Left renal cortex interstitium (tissue), 4 donors: Measurements from ENCODE around the gene ZFC3H1. TPM values are rescaled to one million over a fixed set of nuclear protein-coding genes. Genes with fewer than 3 reads are reported as not detected.
"Not testable (repeated sequence)": the region's sequence is repeated elsewhere in the genome, so short reads cannot be mapped to it uniquely, and the experiment has no call there.

Source experiments
- DNase-seq, 4 donors: peaks; one replicate each; pipeline ENCODE4 v3.0.0-alpha.2; 2013; ENCODE audit warnings: low read depth in 4 of 4, low spot score in 2 of 4, missing footprints in 1 of 4
- polyA plus RNA-seq, 4 donors: library from polyadenylated mRNA; unstranded; fragments of 120-200 nt; gene quantifications; one replicate each; pipeline ENCODE4 v1.2.1, GENCODE V29; 2013; ENCODE audit not compliant: insufficient read length in 4 of 4

Gene ZFC3H1, protein sequence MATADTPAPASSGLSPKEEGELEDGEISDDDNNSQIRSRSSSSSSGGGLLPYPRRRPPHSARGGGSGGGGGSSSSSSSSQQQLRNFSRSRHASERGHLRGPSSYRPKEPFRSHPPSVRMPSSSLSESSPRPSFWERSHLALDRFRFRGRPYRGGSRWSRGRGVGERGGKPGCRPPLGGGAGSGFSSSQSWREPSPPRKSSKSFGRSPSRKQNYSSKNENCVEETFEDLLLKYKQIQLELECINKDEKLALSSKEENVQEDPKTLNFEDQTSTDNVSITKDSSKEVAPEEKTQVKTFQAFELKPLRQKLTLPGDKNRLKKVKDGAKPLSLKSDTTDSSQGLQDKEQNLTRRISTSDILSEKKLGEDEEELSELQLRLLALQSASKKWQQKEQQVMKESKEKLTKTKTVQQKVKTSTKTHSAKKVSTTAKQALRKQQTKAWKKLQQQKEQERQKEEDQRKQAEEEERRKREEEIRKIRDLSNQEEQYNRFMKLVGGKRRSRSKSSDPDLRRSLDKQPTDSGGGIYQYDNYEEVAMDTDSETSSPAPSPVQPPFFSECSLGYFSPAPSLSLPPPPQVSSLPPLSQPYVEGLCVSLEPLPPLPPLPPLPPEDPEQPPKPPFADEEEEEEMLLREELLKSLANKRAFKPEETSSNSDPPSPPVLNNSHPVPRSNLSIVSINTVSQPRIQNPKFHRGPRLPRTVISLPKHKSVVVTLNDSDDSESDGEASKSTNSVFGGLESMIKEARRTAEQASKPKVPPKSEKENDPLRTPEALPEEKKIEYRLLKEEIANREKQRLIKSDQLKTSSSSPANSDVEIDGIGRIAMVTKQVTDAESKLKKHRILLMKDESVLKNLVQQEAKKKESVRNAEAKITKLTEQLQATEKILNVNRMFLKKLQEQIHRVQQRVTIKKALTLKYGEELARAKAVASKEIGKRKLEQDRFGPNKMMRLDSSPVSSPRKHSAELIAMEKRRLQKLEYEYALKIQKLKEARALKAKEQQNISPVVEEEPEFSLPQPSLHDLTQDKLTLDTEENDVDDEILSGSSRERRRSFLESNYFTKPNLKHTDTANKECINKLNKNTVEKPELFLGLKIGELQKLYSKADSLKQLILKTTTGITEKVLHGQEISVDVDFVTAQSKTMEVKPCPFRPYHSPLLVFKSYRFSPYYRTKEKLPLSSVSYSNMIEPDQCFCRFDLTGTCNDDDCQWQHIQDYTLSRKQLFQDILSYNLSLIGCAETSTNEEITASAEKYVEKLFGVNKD (N-terminal part only)
- 10 to 100 TPM; 43.3 to 97.1 (median 62.1) TPM for polyA plus RNA-seq

DNA sequence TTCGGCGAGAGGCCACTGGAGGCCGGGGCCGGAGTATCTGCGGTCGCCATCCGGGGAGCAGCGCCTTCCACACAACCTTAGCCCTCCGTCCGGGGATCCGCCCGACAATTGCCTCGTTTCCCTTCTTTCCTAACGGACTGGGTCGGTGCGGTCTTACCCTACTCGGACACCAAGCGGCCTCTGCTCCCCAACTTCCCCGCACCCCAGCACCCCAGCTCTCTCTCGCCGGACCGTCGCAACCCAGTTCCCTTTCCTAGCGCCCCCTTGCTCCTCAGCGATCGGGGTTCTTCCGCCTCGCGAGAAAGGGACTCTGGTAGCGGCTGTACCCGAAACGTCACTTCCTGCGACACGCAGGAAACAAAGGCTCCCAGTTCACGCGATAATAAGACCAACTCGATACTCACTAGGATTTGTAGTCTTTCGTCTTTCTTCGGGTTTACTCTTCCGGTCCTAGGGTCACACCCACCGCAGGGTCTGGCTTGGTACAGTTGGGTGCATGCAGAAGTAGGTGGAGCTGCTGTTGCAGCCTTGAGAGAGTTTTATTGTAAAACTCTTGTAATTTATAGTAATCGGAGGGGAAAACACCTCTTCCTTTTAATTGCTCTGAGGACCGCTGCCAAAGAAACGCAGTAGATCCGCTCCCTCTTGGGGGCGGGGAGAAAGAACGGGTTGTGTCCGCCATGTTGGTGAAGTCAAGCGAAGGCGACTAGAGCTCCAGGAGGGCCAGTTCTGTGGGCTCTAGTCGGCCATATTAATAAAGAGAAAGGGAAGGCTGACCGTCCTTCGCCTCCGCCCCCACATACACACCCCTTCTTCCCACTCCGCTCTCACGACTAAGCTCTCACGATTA is at the start of gene ZFC3H1, which contains the start of gene THAP2:
Gene ZFC3H1, minus strand, starts transcription at position 288 of the 850 bp plus-strand sequence. Its CDS starts 238 bp downstream, at position 50.
Gene THAP2, plus strand, starts transcription at position 741 of the 850 bp plus-strand sequence. CDS start 209 bp downstream, outside the sequence.
- DNase-seq, result peak; percentile 94 to 100 (median 98)

- DNase-seq, result no peak
Measured at GRCh38 chr12:71710276-71711125, 46.9 kb upstream of the ZFC3H1 start.

DNA sequence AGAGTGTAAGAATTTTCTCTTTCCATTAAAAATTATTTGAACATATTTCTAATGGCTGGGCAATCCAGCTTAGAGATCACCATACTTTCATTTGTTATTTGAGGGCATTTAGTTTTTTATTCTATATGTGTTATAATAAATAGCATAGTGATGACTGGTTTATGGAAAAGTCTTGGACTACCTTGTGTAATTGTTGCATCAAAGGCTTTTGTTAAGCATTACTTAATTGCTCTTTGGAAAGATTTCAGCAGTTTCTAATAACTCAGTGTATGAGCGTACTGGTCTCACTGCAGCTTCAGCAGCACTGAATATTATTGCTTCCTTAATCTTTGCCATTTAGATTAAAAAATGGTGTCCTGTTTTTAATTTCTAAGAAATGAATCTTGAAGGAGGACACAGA is 45.0 kb upstream of the ZFC3H1 start:
- no peak for DNase-seq

DNA sequence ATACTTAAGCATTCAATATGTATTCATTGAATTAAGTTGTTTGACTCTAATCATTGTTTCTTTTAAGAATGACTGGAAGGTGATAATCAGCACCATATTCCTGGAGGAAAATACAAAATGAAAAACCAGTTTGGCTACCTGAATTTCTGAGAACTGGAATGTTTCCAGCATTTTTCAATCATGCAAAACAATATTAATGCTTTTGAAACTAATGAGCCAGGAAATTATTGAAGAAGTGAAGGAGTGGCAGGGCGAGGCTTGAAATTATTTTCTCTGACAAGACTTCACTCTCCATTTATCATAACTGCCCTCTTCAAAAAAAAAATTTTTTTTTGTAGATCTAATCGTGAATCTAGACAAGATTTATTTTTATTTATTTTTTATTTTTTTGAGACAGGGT is 41.3 kb upstream of the ZFC3H1 start:
- no peak for DNase-seq

DNA sequence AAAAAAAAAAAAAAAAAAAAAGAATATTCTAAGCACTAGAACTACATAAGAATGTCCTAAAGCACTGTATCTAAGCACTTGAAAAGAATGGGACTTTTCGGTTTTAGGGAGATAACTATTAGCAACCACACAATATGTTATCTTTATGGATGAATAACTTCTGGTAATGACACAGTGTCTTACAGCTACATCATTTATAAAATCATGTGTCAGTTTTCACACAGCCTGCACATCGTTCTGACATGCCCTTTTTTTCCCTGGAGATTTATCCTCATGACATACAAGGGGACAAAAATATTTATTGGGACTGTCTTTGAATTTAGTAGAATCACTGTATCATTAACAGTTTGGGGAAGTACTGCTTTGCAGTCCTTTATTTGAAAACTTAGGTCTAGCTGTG is 39.6 kb upstream of the ZFC3H1 start:
- DNase-seq, result no peak

DNA sequence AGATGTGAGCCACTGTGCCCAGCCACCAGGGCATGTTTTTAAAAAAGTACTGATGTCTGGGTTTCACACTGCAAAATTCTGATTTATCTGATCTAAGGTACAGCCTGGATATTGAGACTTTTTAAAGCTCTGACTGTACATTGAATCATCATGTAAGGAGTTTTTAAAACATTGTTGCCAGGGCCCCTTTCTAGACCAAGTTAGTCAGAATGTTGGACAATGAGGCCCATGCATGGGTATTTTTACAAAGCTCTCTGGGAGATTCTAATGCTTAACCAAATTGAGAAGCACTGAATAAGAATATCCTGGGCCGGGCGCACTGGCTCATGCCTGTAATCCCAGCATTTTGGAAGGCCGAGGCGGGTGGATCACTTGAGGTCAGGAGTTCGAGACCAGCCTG is 38.9 kb upstream of the ZFC3H1 start:
- no peak for DNase-seq

DNA sequence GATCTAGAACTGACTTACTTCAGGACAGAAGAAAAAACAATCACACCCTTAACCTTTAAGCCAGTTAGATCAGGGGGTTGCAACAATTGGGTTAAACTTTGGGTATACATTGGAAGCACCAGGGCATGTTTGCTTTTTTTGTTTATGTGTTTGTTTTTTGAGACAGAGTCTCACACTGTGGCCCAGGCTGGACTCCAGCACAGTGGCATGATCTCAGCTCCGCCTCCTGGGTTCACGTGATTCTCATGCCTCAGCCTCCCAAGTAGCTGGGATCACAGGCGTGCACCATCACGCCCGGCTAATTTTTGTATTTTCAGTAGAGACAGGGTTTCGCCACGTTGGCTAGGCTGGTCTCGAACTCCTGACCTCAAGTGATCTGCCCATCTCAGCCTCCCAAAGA is 38.5 kb upstream of the ZFC3H1 start:
- not testable (repeated sequence) for DNase-seq

GRCh38 chr12:71695782-71696181 is 32.1 kb upstream of the ZFC3H1 start:
- DNase-seq, result no peak

DNA sequence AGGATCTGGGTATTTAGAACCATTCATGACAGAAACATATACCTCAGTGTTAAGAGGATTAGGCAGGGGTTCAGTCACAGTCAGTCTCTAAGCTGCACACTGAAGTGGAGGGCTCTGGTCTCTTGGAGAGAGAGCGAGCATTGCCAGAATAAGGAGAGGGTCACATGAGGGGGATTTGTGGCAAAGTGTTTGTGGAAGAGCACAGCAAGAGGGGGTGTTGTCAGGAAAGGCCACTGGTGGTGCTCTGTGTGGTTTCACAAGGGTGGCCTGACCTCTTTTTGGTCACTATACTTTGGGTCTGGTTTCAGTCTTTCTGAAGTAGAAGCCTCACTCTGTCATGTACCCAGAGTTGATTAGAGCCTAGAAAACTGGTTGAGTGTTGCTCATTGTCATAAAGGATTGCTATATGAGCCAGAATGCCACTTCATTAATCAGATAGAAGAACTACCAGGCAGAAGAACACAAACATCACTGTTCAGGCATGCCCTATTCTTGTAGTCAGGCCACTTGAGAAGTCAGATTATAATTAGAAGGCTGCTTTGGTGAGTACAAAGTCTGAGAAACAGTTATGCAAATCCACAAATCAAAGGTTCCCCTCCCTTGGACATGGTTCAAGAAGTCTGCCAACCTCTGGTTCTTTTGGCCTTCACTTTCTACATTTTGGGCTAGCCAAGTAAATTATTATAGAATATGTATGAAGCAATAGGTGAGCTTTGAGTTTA is 30.6 kb upstream of the ZFC3H1 start:
- no peak for DNase-seq

- DNase-seq, result not testable (repeated sequence)
Measured at GRCh38 chr12:71693651-71694050, 30.0 kb upstream of the ZFC3H1 start.

DNA sequence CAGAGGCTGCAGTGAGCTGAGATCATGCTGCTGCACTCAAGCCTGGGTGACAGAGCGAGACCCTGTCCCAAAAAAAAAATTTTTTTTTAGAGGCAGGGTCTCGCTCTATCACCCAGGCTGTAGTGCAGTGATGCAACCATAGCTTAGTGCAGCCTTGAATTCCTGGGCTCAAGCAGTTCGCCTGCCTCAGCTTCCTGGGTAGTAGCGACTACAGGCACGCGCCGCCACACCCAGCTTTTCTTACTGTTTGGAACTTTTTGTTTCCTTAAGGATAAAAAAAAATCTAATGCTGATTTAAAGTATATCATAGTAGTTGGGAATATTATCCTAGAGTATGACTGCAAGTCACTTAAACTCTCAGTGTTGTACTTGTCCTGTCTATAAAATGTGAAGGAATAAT is 29.5 kb upstream of the ZFC3H1 start:
- no peak for DNase-seq

GRCh38 chr12:71691504-71692129 is 28.0 kb upstream of the ZFC3H1 start:
- no peak for DNase-seq

- no peak for DNase-seq
Measured at GRCh38 chr12:71688961-71689570, 25.4 kb upstream of the ZFC3H1 start.

GRCh38 chr12:71687172-71687571 is 23.5 kb upstream of the ZFC3H1 start:
- DNase-seq, result not testable (repeated sequence)

DNA sequence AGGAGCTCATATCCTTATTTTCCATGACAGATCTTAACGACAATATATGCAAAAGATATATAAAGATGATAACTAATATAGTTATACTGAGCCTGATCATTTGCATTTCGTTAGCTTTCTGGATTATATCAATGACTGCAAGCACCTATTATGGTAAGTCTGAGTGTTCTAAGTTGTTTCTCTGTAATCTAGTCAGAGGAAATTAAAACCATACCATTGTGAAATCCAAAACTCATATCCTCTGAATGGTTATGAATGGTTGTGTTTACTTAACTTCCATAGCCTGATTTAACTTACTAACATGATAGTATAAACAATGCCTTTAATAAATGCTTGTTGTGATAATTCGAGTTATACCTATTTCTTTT is 23.0 kb upstream of the ZFC3H1 start:
- no peak for DNase-seq

DNA sequence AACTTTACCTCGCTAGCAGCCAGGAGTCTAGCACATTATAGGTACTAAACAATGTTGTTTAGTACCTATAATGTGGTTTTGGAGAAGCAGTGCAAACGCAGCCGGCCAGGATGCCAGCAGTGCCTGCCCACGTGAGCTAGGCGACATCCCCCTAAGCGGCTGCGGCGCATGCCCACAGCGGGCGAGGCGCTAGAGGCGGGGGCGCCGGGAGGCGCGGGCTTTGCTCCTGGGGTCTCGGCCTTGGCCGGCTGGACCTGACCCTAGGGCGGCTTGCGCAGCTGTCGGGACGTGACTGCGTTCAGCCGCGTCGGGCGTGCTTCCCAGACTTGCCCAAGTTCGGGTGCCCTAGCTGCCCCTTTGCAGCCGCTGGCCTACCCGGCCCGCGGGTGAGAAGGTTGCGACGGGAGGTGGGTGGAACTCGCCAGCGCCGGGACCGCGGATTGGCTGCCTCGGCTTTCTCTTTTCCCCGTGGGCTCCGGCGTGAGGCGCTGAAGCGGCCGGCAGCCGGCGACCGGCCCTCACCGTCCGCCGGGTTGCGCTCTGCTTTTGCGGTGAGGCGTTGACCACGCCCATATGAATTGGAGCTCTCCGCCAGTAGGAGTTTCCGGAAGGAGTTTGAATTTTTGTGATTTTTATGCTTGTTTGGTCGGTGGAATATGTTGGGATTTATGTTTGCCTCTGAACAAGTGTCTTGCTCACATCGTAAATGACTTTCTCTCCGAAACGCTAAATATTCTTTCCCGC is 22.4 kb upstream of the ZFC3H1 start, which contains the start of gene TMEM19:
Gene TMEM19, plus strand, starts transcription at position 169 of the 744 bp plus-strand sequence. CDS start 599 bp downstream, outside the sequence.
- DNase-seq, result peak in 3 of 4 donors; percentile 79 to 84 (median 82)
